Right atrium auricular region (tissue), 2 donors: ENCODE results near the gene ZNF19. TPM values are rescaled to one million over a fixed set of nuclear protein-coding genes. Genes with fewer than 3 reads are reported as not detected.

Source experiments
- DNase-seq: peaks from one replicate; pipeline ENCODE4 v3.0.0-alpha.2; 2019; ENCODE audit warnings: low spot score
- H3K27ac ChIP-seq, 2 donors: fragments of 200-600 bp; sonication (generic); 1 replicate in 1 of 2; 2 replicates in 1 of 2; pipeline ENCODE4 v1.5.1; 2016 to 2019
- H3K27me3 ChIP-seq, 2 donors: fragments of 200-600 bp; sonication (generic); one replicate each; pipeline versions ENCODE4 v1.5.1 to v1.6.0; 2017 to 2019
- H3K36me3 ChIP-seq: fragments of 200-600 bp; sonication (generic); one replicate; pipeline ENCODE4 v1.5.1; 2016
- H3K4me1 ChIP-seq, 2 donors: fragments of 200-600 bp; sonication (generic); one replicate each; pipeline versions ENCODE4 v1.5.1 to v1.6.0; 2017 to 2019
- H3K4me3 ChIP-seq, 2 donors: fragments of 200-600 bp; sonication (generic); 1 replicate in 1 of 2; 2 replicates in 1 of 2; pipeline ENCODE4 v1.5.1; 2017 to 2019; ENCODE audit warnings: mild to moderate bottlenecking in 1 of 2, moderate library complexity in 1 of 2
- H3K9me3 ChIP-seq, 2 donors: fragments of 200-600 bp; sonication (generic); one replicate each; pipeline ENCODE4 v1.5.1; 2019
- total RNA-seq, 2 donors: library from RNA; depleted of rRNA; stranded (reverse); fragments of >200 nt; gene quantifications; one replicate each; pipeline ENCODE4 v1.1.0, GENCODE V29; 2016
- TF ChIP-seq, protein P1 (sequence below), 2 donors: fragments of 200-600 bp; sonication (generic); IDR thresholded peaks; one replicate each; pipeline ENCODE4 v1.5.1; 2019; ENCODE audit warnings: antibody characterized with exemption in 2 of 2

ZNF19 gene
- total RNA-seq, 2 donors from 2014 or later, result 0.82 to 2.5 TPM

DNA sequence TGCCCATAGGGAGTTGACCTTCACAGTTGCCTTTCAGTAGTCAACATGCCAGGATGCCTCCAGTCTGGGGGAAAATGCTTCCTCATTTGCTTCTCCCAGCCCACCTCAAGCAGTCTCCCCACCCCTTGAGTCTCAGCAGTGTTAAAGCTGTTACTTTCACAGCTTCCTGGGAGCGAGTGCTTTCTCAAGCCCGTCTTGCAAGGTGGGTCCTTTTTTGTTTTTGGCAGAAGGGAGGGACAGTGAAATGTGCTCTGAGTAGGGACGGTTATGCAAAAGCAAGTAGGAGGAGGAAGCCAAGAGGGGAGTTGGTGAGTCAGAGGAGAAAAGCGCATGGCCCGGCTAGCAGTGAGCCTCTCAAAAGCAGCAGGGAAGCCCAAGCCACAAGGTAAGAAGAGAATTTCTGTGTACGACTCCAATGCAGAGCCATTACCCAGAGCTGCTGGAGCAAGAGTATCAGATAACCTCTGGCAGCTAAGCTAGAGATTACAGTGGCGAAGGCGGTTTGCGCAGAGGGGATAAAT is 37.0 kb upstream of the ZNF19 start, which contains the start of gene CHST4:
TSS of gene CHST4 (plus strand) at position 316 of the 521 bp plus-strand sequence. CDS start 10,252 bp downstream, outside the sequence.
- Histone ChIP-seq H3K4me1 (peaks cover 0 to 7% of the 10 kb centered on the region in 2 donors), H3K4me3 (no peak within 1 kb of the TSS), H3K27me3 (no peaks in the 10 kb centered on the region), H3K27ac (no peak within 1 kb of the TSS), H3K36me3 (no peaks in the 10 kb centered on the region), H3K9me3 (no peaks in the 10 kb centered on the region)
- DNase-seq, result no peak
- TF ChIP-seq, protein P1, sequence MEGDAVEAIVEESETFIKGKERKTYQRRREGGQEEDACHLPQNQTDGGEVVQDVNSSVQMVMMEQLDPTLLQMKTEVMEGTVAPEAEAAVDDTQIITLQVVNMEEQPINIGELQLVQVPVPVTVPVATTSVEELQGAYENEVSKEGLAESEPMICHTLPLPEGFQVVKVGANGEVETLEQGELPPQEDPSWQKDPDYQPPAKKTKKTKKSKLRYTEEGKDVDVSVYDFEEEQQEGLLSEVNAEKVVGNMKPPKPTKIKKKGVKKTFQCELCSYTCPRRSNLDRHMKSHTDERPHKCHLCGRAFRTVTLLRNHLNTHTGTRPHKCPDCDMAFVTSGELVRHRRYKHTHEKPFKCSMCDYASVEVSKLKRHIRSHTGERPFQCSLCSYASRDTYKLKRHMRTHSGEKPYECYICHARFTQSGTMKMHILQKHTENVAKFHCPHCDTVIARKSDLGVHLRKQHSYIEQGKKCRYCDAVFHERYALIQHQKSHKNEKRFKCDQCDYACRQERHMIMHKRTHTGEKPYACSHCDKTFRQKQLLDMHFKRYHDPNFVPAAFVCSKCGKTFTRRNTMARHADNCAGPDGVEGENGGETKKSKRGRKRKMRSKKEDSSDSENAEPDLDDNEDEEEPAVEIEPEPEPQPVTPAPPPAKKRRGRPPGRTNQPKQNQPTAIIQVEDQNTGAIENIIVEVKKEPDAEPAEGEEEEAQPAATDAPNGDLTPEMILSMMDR (IDR thresholded peaks at IDR 0.05), result no peak

DNA sequence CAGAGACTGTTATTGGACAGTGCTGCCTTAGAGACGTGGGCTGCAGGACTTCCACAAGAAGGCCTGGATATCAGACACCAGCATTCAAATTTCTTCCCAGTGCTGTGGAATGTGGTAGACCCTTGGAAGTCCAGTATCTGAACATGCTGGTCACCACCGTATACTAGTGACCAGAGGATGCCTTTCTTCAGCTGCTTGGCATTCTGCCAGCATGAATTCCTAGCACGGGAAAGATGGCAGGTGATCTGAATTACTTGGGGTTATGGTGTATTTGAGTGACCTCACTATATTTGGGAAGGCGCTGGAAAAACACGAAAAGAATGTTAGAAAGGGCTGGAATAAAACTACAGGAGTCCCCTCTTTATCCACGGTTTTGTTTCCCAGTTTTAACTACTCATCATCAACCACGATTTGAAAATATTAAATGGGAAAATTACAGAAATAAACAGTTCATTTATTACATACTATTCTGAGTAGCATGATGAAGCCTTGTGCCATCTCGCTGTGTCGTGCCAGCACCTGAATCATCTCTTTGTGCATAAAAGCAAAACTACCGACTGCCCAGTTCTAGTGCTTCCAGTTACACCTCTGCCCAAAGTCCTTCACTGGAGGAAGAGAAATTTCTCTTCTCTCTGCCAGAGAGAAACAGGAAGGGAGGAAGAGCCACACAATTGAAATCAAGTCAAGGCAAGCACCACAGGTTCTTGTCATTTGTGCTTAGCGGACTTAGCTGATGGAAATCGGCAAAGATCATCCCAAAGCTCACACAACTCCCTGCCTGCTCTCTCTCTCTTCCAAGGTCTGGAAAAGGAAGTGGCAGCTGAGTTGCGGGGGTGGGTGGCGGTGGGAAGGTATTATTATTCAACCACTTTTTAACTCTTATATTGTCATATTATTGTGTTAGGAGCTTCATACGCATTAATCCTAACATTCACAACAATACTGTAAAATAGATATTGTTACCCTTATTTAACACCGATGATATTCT is 35.7 kb upstream of the ZNF19 start:
- TF ChIP-seq, protein P1 (IDR thresholded peaks at IDR 0.05), result no peak
- Histone ChIP-seq H3K36me3 (no peaks in the 10 kb centered on the region), H3K4me3 (no peak overlapping the region), H3K9me3 (no peaks in the 10 kb centered on the region), H3K27ac (no peak overlapping the region), H3K27me3 (no peaks in the 10 kb centered on the region), H3K4me1 (peaks cover 0 to 7% of the 10 kb centered on the region in 2 donors)
- no peak for DNase-seq

DNA sequence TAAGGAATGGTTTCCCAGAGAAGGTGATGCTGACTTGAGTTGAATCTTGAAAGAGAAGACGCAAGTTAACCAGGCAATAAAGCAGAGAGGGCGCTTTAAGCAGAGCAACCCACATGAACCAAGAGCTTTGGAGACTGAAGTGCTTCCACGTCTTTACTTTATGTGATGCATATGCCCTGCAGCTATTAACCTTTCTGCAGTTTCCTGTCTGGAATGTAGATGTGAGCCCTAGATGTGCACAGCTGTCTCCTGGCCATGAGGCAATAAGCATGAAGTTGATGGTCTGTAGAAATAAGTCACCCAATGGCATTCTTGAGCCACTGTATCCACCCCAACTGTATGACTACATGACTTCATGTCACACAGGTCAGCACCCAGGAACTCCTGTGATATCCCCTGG is 31.4 kb upstream of the ZNF19 start:
- Histone ChIP-seq H3K27me3 (no peaks in the 10 kb centered on the region), H3K9me3 (no peaks in the 10 kb centered on the region), H3K4me3 (no peak overlapping the region), H3K36me3 (no peaks in the 10 kb centered on the region), H3K4me1 (no peaks in the 10 kb centered on the region), H3K27ac (no peak overlapping the region)
- no peak for DNase-seq
- TF ChIP-seq, protein P1 (IDR thresholded peaks at IDR 0.05), result no peak

DNA sequence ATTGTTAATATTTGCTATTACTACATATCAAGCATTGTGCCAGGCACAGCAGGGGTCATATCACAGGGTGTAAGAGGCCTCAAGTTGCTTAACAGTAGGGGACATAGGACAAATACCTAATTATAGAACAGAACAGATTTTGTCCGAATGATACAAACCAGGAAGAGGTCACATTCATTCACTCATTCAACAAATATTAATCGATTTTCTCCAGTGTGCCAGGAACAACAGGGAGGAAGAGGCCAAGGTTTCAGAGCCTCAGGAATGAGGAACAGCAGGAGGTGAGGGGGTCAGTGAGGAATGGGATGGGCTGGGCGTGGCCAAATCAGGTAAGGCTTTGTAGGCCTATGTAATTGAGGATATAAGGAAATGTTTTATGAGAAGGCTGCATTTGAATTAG is 25.9 kb upstream of the ZNF19 start:
- TF ChIP-seq, protein P1 (IDR thresholded peaks at IDR 0.05), result no peak
- H3K4me1 ChIP-seq, result no peaks in the 10 kb centered on the region
- H3K27me3 ChIP-seq, result no peaks in the 10 kb centered on the region
- no peak for DNase-seq
- H3K36me3 ChIP-seq, result no peaks in the 10 kb centered on the region
- no peak overlapping the region for H3K27ac ChIP-seq
- H3K9me3 ChIP-seq, result no peaks in the 10 kb centered on the region
- no peak overlapping the region for H3K4me3 ChIP-seq

DNA sequence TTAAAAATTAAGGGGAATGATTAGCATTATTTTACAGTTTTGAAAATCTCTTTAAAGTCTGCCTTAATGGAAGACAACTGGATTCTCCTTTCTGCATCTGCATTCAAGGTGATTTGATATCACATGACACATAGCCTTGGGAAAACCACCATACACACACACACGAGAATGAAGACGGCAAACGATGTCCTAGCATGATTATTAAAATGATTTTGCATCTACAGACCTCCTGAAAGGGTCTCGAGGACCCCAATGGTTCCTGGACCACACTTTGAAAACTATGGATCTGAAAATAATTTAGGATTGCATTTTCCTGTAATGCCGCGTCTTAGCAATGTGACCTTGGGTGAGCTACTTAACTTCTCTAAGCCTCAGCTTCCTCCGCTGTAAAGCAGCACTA is 25.4 kb upstream of the ZNF19 start:
- TF ChIP-seq, protein P1 (IDR thresholded peaks at IDR 0.05), result no peak
- no peaks in the 10 kb centered on the region for H3K36me3 ChIP-seq
- H3K27ac ChIP-seq, result no peak overlapping the region
- no peak overlapping the region for H3K4me3 ChIP-seq
- DNase-seq, result no peak
- H3K27me3 ChIP-seq, result no peaks in the 10 kb centered on the region
- H3K9me3 ChIP-seq, result no peaks in the 10 kb centered on the region
- no peaks in the 10 kb centered on the region for H3K4me1 ChIP-seq
